GM19025 (cell line): ENCODE measurements around the gene GSN.

Experiments used
- ATAC-seq: cut with Tn5 transposase; IDR thresholded peaks from one replicate; pipeline ENCODE4 v1.9.1; 2021; ENCODE audit warnings: mild to moderate bottlenecking, low read depth, moderate library complexity; ENCODE audit not compliant: unreplicated experiment

The GSN gene

GRCh38 chr9:121322037-121322736 is 54.2 kb downstream of the GSN start:
- ATAC-seq: no peak

- ATAC-seq: no peak
These were observed 54.9 kb downstream of the GSN start for GRCh38 chr9:121322737-121323448.

DNA sequence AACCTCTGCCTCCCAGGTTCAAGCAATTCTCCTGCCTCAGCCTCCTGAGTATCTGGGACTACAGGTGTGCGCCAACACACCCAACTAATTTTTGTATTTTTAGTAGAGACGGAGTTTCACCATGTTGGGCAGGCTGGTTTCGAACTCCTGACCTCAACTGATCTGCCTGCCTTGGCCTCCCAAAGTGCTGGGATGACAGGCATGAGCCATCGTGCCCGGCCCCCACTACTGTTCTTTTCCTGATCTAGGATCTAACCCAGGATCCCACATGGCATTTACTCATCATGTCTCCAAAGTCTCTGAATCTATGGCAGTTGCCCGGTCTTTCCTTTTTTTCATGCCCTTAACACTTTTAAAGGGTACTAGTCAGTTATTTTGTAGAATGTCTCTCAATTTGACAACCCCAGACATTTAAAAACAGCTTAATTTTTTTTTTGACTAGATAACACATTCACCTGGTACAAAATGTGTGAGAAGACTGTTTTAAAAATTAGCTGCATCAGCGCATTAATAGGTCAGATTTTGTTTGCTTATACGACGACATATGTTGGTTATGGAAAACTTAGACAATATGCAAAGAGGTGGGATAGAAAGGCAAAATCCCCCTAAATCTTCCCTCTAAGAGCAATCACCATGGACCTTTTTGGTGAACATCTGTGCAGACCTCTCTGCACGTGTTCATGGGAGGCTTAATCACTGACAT is 55.6 kb downstream of the GSN start:
- ATAC-seq: no peak

GRCh38 chr9:121324316-121324715 is 56.4 kb downstream of the GSN start:
- no peak for ATAC-seq

- no peak for ATAC-seq
These were observed 56.8 kb downstream of the GSN start for GRCh38 chr9:121324755-121325154.

- ATAC-seq: no peak
These were observed 57.4 kb downstream of the GSN start for GRCh38 chr9:121325387-121325786.

DNA sequence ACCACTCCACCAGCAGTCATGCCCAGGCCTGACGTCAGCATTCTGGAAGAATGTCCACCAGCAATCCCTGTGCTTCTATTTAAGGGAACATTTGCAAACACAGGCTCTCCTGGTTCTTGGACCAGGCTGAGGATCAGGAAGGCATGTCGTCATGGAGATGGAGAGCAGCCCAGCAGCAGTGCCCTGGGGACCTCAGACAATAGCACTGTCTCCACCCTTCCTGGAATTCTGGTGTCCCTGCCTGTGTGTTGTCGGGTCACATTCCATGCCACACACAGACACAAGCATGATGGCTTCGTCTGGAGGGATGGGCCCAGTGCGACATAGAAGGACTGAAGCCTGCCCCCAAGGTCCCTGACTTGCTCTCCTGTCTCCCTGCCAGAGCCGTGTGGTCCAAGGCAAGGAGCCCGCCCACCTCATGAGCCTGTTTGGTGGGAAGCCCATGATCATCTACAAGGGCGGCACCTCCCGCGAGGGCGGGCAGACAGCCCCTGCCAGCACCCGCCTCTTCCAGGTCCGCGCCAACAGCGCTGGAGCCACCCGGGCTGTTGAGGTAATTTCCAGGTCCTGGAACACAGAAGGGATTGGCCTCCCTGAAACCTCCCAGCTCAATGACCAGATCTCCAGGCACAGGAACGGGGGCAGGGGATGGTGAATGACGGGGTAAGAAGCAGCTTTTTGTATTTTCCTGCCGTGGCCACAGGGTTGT is 58.3 kb downstream of the GSN start:
- ATAC-seq: no peak

- ATAC-seq: no peak
These were observed 59.1 kb downstream of the GSN start for GRCh38 chr9:121326901-121327613.

DNA sequence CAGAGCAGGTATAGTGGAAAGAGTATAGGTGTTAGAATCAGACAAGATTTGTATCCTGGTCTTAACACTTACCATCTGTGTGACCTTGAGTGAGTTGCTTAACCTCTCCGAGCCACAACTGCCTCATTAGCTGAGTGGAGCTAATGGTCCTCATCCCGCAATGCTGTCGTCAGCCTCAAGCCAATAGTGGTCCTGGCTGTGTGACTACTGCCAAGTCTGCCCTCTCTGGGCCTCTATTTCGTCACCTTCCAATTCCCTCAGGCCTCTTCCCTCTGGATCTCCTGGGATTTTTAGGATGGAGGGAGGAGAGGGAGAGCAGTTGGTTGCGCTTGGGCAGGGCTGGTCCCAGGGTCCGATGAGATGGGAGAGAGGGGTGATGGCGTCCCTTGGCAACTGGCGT is 60.5 kb downstream of the GSN start:
- no peak for ATAC-seq

GRCh38 chr9:121328876-121329681 is 61.1 kb downstream of the GSN start:
- ATAC-seq: no peak

- ATAC-seq: no peak
These were observed 63.6 kb downstream of the GSN start for GRCh38 chr9:121331549-121331948.

GRCh38 chr9:121331992-121332685 is 64.2 kb downstream of the GSN start:
- no peak for ATAC-seq

DNA sequence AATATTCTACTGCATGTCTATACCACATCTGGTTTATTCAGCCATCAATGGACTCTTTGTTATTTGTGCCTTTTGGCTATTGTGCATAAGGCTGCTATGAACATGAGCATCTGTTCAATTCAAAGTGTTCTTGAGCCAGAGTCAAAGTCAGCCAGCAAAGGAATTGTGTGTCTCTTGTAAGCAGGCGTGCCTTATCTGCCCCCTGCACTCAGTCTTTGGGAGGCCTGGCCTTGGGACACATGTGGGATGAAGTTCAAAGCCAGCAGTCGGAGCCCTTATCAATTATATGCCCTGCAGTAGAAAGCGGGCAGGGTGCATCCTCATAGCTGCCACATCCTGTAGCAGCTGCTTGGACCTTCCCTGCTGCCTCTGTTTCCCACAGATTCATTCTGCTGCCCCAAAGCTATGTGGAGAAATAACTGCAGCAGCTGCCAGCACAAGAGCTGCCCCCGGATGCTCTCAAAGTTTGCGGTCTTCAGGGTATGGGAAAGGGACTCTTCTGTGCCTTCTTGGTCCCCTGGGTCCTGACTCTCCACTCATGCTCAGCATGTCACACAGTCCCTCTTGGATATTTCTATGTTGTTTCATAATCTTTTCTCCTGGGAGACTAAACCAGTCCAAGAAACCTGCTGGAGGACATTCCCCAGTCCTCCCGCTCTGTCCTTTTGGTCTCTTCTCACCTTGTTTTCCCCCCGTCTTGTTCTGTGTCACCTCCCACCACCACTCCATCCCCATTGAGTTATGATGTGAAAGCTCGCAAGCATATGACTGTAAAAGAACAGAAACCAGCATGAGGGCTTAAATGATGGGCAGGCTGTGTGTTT is 66.2 kb downstream of the GSN start:
- no peak for ATAC-seq

- no peak for ATAC-seq
These were observed 68.7 kb downstream of the GSN start for GRCh38 chr9:121336665-121337064.

- no peak for ATAC-seq
These were observed 71.5 kb downstream of the GSN start for GRCh38 chr9:121339437-121339836.

DNA sequence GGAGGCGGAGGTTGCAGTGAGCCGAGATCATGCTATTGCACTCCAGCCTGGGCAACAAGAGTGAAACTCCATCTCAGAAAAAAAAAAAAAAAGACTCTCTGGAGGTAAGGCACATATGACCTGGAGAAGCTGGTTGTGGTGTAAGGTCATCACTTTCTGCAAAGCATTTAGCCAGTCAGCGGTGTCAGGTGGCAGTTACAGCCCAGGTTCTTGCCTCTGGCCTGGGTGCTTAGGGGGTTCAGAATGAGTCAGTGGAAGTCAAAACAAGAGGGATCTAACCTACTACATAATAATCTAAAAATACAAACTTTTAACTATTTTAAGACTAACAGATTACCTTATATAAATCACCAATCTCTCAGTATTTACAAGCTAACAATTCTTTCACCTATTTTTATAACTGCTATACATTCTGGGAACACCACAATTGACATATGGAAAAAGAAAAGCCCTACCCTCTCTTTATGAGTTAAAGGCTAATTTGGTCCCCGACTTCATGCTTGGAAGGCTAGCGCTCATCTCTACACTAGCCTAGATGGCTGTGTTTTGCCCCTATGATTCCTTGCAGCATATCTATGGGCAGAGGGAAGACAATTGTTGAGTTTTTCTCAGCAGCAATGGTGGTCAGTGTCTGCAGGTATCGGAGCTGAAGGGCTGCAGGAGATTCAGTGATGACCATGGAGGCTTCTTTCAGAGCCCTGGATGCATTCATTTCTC is 72.9 kb downstream of the GSN start:
- ATAC-seq: no peak

DNA sequence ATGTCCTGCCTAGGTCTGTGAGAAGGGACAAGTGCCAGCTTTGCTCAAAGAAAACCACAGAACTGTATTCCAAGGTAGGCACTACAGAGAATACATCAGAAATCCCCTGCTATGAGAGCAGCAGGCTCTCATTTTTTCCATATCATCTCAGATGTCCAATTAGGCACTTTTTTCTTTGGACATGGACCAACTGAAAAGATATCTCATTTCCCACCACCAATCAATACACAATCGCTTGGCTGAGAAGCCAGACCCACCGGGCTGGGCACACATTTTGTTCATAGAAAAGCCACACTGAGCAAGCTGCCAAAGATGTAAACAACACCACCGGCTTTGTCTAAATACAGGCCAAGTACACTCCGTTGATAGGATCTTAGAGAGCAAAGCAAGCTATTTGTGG is 76.2 kb downstream of the GSN start:
- ATAC-seq: no peak

GRCh38 chr9:121345070-121345469 is 77.1 kb downstream of the GSN start:
- no peak for ATAC-seq
